DMS53 treated with DMSO at 0.1 percent for 48 hours (cell line): ENCODE results near the gene RANBP6.
A peak's percentile ranks its signal among the peaks of the same experiment; 100 is the strongest.
"Not testable (repeated sequence)": the region's sequence is repeated elsewhere in the genome, so short reads cannot be mapped to it uniquely, and the experiment has no call there.

Experiments
- DNase-seq: peaks from one replicate; lab custom pipeline; 2025; ENCODE audit not compliant: unreplicated experiment; lab: John Stamatoyannopoulos, UW

The RANBP6 gene

GRCh38 chr9:6015278-6016157 lies at the start of gene RANBP6:
Gene RANBP6, minus strand, starts transcription at chr9:6015624. Its CDS starts 17 bp downstream, at chr9:6015607.
- peak; percentile 80 for DNase-seq

GRCh38 chr9:6063146-6063545 lies 47.7 kb upstream of the RANBP6 start:
- not testable (repeated sequence) for DNase-seq

DNA sequence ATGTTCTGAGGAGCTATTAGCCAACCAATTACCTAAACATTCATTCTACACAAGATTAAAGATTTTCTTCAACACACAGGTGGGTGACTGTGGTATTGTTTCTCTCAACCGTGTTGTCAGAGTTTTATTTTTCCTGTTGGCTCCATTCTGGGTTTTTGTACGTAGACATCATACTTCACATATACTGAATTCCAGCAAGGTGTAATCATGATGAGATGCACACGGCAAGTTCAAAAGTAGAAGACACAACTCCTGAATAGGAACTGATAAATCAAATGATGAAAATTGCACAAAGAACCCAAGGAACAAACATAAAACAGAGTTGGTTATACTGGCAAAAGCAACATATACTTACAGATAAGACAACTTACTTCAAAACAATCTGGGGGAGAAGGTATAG lies 40.2 kb upstream of the RANBP6 start:
- no peak for DNase-seq

DNA sequence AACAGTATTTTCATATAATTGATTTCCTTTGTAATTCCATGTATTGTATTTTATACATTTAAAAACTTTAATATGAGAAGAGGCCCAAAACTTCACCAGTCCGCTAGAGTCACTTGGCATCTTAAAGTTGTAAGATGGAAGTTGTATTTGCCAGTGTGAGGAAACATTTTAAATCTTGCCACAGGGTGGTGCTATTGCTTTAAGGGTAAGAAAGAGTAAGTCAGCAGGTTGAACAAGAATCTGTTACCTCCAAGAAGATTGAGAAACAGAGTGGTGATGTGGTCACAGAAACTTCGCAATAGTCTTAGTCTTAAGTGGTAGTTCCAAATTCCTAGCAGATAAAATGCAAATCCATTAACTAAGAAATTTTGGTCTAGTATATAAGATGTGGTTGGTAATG lies 39.8 kb upstream of the RANBP6 start:
- DNase-seq: peak; percentile 76

DNA sequence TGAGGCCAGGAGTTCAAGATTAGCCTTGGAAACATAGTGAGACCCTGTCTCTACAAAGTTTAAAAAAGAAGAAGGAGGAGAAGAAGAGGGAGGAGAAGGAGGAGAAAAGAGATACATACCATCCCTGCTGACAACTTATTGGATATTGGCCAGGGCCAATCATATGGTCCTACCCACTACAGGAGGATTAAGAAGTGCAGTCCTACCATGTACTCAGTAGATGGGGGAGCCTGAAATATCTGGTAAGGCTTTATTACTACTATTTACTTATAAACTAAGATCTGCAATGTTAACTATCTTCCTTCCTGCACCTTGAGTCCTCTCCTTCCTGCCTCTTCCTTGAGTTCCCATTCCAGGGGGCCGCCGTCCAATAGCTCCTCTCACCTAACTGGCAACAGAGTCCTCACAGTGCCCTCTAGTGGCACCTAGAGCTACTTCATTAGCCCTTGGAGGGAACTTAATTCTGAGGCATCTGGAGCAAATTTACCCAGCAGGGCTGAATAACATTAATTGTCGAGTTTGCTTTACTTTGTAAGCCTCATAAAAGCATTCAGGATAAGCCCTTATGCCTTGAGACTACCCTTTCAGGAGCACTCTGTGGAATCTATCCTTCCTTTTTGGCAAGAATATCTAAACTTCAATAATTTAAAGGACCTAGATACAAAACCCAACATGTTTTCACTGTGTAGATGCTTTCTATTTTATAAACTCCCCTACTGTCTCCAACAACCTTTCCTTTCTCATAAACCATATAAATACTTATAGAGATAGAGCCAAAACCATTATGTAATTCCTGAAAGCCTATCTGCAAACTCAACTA lies 39.1 kb upstream of the RANBP6 start:
- DNase-seq: peak; percentile 67

GRCh38 chr9:6052293-6052919 lies 37.0 kb upstream of the RANBP6 start:
- peak; percentile 35 for DNase-seq

DNA sequence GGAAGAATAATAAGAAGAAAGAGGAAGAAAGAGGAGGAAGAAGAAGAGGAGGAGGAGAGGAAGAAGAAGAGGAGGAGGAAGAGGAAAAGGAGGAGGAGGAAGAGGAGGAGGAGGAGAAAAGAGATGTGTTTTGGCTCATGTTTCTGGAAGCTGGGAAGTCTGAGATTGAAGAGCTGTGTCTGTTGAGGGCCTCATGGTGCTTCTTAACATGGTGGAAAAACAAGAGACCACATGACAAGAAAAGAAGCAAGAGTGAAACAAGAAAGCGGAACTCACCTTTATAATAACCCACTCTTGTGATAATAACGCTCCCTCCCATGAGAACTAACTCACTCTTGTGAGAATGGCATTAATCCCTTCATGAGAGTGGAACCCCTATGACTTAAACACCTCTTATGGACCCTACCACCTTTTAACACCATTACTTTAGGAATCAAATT lies 36.1 kb upstream of the RANBP6 start:
- DNase-seq: no peak

DNA sequence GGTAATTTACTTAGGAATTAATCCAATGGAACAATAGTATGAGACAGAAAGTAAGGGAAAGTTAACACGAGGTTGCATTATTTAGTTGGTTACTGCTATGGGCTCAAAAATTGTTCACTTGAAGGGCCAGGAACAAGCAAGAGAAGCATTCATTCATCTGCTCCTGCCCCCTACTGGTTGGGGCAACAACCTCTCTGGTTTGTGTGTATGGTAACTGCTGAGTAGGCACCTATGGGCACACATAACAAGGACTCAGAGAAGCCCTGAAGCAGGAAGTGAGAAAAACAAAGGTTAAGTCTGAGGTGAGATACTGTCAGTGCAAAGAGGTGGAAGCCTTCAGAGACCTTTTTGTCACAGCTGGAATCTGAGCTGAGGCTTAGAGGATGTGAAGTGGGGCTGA lies 34.4 kb upstream of the RANBP6 start:
- peak; percentile 51 for DNase-seq

DNA sequence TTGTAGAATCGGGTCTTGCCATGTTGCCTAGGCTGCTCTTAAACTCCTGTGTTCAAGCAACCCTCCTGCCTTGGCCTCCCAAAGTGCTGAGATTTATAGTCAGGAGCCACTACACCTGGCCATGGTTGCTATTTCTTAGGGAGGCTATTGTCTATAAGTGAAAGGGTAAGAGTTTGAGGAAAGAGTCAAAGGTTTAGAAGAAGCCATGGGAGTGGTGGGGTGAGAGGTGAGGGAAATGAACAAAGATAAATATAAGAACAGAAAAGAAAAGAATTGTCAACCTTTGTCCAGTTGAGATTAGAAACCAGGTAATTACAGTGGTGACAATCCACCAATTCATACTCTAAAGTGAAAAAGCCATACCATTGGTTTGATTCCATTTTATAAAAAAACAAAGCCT lies 32.6 kb upstream of the RANBP6 start:
- DNase-seq: no peak

GRCh38 chr9:6047020-6047419 lies 31.6 kb upstream of the RANBP6 start:
- no peak for DNase-seq

DNA sequence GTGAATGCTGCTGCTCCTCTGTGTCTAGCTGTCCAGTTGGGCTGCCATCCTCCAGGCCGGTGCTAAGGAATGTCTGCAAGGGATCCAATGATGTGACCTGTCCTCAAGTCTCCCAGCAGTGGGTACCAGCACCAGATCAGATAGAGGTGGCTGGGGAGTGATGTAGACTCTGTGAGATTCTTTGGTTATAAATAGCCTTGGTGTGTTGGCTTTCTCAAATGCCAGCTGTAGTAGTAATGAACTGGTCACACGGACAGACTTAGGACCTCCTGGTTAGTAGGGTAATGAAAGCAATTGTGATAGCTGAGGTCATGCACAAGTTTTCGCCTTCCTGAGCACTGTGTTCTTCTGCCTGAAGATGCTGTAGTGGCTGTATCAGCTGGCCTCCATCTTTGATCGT lies 29.9 kb upstream of the RANBP6 start:
- no peak for DNase-seq

GRCh38 chr9:6040077-6040476 lies 24.7 kb upstream of the RANBP6 start:
- no peak for DNase-seq

DNA sequence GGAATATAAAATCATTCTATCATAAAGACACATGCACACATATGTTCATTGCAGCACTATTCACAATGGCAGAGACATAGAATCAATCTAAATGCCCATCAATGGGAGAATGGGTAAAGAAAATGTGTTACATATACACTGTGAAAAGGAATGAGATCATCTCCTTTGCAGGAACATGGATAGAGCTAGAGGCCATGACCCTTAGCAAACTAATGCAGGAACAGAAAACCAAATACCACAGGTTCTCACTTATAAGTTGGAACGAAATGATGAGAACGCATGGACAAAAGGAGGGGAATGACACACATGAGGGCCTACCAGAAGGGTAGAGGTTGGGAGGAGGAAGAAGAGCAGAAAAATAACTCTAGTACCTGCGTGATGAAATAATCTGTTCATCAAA lies 21.0 kb upstream of the RANBP6 start:
- no peak for DNase-seq

- no peak for DNase-seq
Observed at GRCh38 chr9:6034954-6035353, 19.5 kb upstream of the RANBP6 start.

DNA sequence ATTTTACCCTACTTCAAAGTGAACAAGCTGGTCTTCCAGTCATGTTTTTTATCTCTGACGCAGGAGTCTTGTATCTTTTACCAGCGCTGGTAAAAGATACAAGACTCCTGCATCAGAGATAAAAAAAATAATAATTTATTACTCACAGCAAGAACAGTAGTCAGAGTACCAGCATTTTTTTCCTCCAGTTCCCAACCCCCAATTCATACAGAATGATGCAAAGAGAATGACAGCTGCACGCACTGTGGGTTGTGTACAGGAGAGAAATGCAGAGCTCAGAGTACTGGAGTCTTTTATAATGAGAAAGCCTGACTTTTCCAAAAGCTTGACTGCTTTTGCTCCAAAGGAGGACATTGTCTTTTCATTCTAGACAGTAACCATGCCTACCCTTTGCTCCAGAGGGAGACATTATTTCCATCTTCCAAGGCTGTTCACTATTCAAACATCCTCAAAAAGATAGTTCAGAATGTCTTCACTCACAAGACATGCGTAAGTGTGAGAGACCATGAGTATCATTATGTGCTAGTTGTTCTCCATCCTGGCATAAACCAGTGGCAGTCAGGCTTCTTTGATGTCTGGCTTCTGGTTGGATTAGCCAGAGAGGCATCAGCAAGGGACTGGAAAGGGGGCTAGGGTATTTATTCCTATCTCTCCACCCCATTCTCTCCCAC lies 14.3 kb upstream of the RANBP6 start:
- DNase-seq: peak; percentile 47

DNA sequence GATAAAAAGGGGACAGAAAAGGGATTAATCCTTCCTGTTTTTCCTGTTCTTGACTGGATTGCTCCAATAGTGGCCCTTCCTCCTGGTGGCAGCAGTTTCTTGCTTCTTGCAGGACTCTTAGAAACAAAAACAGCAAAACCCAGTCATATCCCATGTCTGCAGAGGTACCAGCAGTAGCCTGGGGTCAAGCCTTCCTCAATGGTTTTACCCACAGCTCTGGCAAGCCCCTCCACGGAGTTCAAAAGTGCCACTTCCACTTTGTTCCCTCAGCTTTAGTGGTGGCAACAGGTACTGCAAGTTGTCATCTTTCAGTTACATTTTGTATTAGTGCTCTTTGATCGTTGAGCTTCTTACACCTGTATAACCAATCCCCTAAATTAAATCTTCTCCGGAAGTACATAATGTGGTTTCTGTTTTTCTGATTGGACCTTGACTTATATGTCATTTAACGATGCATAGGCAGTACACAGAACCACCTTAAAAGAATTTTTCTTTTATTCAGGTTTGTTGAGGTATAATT lies 8.7 kb upstream of the RANBP6 start:
- peak; percentile 81 for DNase-seq

DNA sequence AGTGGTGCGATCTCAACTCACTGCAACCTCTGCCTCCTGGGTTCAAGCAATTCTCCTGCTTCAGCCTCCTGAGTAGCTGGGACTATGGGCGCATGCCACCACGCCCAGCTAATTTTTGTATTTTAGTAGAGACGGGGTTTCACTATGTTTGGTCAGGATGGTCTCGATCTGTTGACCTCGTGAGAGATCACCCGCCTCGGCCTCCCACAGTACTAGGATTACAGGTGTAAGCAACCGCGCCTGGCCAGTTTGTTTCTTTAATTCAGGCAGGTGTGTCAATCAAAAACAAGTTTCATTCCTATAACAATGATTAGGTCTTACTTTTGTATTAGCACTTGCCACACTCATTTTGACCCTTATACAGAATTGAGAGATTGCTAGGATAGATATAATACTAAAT lies 1.6 kb upstream of the RANBP6 start:
- not testable (repeated sequence) for DNase-seq

- DNase-seq: peak; percentile 74
Observed at GRCh38 chr9:6014670-6015270, 654 bp downstream of the RANBP6 start.

DNA sequence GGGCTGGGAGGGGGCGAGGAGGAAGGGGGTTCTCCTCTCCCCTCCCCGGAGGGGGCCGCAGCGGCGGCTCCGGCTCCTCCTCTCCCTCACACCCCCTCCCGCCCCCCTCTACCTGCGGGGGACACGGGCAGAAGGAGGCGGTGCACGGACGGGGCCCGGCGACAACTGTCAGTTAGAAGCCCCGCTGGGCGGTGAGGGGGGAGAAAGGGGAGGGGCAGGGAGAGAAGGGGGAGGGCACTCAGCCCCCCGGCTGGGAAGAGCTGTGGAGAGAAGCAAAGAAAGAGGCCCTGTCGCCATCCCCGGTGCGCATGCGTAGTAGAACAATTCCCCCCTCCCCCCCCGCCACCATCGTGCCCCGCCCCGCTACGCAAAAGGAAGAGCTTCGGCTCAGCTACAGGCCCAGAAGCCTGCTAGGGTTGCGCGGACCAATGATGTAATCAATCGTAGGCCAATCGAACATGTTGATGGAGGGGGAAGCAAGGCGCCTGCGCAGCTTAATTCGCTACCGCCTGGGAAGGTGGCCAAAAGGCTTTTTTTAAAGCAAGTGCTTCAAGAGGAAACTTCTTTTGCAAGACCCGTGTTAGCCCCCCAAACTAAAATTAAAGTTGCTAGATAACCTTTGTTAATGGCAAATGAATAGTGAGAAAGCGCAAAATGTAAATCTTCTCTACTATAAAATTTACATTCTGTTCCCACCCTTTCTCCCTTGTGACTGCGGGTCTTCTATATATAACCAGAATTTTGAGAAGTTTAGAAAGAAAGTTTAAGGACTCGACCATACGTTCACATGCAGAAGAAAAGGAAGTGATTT lies 7.0 kb downstream of the RANBP6 start:
- peak; percentile 95 for DNase-seq
